ENCODE data around the gene NUMB. TPM values are rescaled to one million over a fixed set of nuclear protein-coding genes. Genes with fewer than 3 reads are reported as not detected.
A peak's percentile ranks its signal among the peaks of the same experiment; 100 is the strongest.

Gene NUMB
- total RNA-seq, 1 experiment from 2014 or later, result 42.0 TPM

- CTCF ChIA-PET, result interaction anchor here (0.6 kb wide), 1 partner anchor 512 kb away, joined by 3 read pairs; no protein-coding TSS in a partner anchor
- Mint-ChIP-seq H3K9me3 (no peaks in the 10 kb centered on the region), H3K27ac (no peak within 1 kb of the TSS), H3K4me3 (peak within 1 kb of the TSS; percentile 75), H3K36me3 (no peaks in the 10 kb centered on the region), H3K4me1 (peaks cover 70% of the 10 kb centered on the region), H3K27me3 (ENCODE audit: low read depth) (peaks cover 49% of the 10 kb centered on the region)
- POLR2A ChIA-PET, result interaction anchor here (0.6 to 1.2 kb wide), 2 partner anchors 39 to 763 kb away, joined by 3 read pairs; no protein-coding TSS in a partner anchor
- TF ChIP-seq ZBTB43 (CRISPR knock-in tag; IDR thresholded peaks at IDR 0.05), result no peak
- no peak for TF ChIP-seq MXD4 (CRISPR knock-in tag; IDR thresholded peaks at IDR 0.05; ENCODE audit: borderline replicate concordance)
- 0 out of 2 replicates have a peak, but pooled peaks have one; percentile 47 for TF ChIP-seq FOXP4 (CRISPR knock-in tag; IDR thresholded peaks at IDR 0.05)
- TF ChIP-seq ATF1 (CRISPR knock-in tag; IDR thresholded peaks at IDR 0.05), result no peak
- TF ChIP-seq CREB1 (CRISPR knock-in tag; IDR thresholded peaks at IDR 0.05), result no peak
- TF ChIP-seq MYBL2 (CRISPR knock-in tag; IDR thresholded peaks at IDR 0.05), result 0 out of 2 replicates have a peak, but pooled peaks have one; percentile 39
- no peak for TF ChIP-seq IRF1 (CRISPR knock-in tag; IDR thresholded peaks at IDR 0.05)
- DNase-seq (ENCODE audit: low spot score), result no peak
- peak; percentile 27 for ATAC-seq
These were observed 221.0 kb downstream of the NUMB start, which contains the start of gene PAPLN for GRCh38 chr14:73237219-73237785. TSS of gene PAPLN (plus strand) at chr14:73237506. CDS start at chr14:73239779, 2,273 bp downstream.

- ChIA-PET POLR2A (interaction anchor here (0.6 kb wide), 1 partner anchor 21 kb away, joined by 3 read pairs; no protein-coding TSS in a partner anchor), CTCF (interaction anchor here (0.8 to 1.7 kb wide), 4 partner anchors 47 to 615 kb away, joined by 5 to 10 read pairs (median 6); partner anchors contain the start of gene PTGR2)
- no peak for ATAC-seq
- peaks cover 71% of the 10 kb centered on the region for H3K4me1 Mint-ChIP-seq
- H3K27ac Mint-ChIP-seq, result no peak overlapping the region
- H3K4me3 Mint-ChIP-seq, result peak overlapping the region; percentile 75
- no peaks in the 10 kb centered on the region for H3K9me3 Mint-ChIP-seq
- H3K27me3 Mint-ChIP-seq (ENCODE audit: low read depth), result peaks cover 49% of the 10 kb centered on the region
- TF ChIP-seq NR3C1 (CRISPR knock-in tag; conservative IDR thresholded peaks at IDR 0.05; ENCODE audit: low read depth) (no peak), GTF2I (CRISPR knock-in tag; conservative IDR thresholded peaks at IDR 0.05) (no peak), ZNF512 (CRISPR knock-in tag; IDR thresholded peaks at IDR 0.05; ENCODE audit: borderline replicate concordance) (peak; percentile 97)
- no peaks in the 10 kb centered on the region for H3K36me3 Mint-ChIP-seq
- no peak for DNase-seq (ENCODE audit: low spot score)
These were observed 221.6 kb downstream of the NUMB start for GRCh38 chr14:73236752-73237218.

- Mint-ChIP-seq H3K4me3 (peak overlapping the region; percentile 75), H3K27me3 (ENCODE audit: low read depth) (peaks cover 49% of the 10 kb centered on the region), H3K27ac (peak overlapping the region; percentile 12; the same call in 1 of the 2 replicates), H3K9me3 (no peaks in the 10 kb centered on the region), H3K36me3 (no peaks in the 10 kb centered on the region), H3K4me1 (peaks cover 68% of the 10 kb centered on the region)
- ATAC-seq (no peak), DNase-seq (ENCODE audit: low spot score) (no peak)
- ChIA-PET CTCF (interaction anchor here (0.8 to 1.7 kb wide), 10 partner anchors 13 to 616 kb away, joined by 3 to 10 read pairs (median 5); partner anchors contain the start of genes PSEN1 and PTGR2), POLR2A (interaction anchor here (0.6 kb wide), 1 partner anchor 21 kb away, joined by 3 read pairs; no protein-coding TSS in a partner anchor)
- 0 out of 2 replicates have a peak, but pooled peaks have one; percentile 14 for TF ChIP-seq USF2 (CRISPR knock-in tag; IDR thresholded peaks at IDR 0.05)
- TF ChIP-seq ZNF219 (CRISPR knock-in tag; IDR thresholded peaks at IDR 0.05; ENCODE audit: borderline replicate concordance), result no peak
- TF ChIP-seq FOXK1 (CRISPR knock-in tag; IDR thresholded peaks at IDR 0.05), result peak; percentile 29; the same call in 1 of the 2 replicates
- TF ChIP-seq ETV6 (CRISPR knock-in tag; IDR thresholded peaks at IDR 0.05), result 0 out of 2 replicates have a peak, but pooled peaks have one; percentile 19
- peak; percentile 27; the same call in 1 of the 2 replicates for TF ChIP-seq MAX (CRISPR knock-in tag; IDR thresholded peaks at IDR 0.05)
These were observed 222.2 kb downstream of the NUMB start for GRCh38 chr14:73236157-73236556.

Data from WTC11 (cell line).